GM23338 (cell line): ENCODE results near the gene DHX30. TPM values are rescaled to one million over a fixed set of nuclear protein-coding genes. Genes with fewer than 3 reads are reported as not detected.

Experiments
- ATAC-seq: fragments of 200-7000 bp; cut with Tn5 transposase; 3 replicates; pipeline ENCODE4 v1.9.1; 2020
- DNase-seq: peaks from one replicate; pipeline ENCODE4 v3.0.0-alpha.2; 2015; ENCODE audit warnings: low spot score
- H2AFZ ChIP-seq: fragments of 200-600 bp; sonication (generic); 2 replicates; pipeline ENCODE4 v1.8.0; 2016; ENCODE audit warnings: antibody characterized with exemption, mild to moderate bottlenecking, moderate library complexity
- H3F3A ChIP-seq: fragments of 200-600 bp; sonication (generic); replicated peaks from 2 replicates; pipeline ENCODE4 v1.8.0; 2017; ENCODE audit warnings: antibody characterized with exemption, mixed run types, low read depth
- H3K27ac ChIP-seq: fragments of 200-600 bp; sonication (generic); 2 replicates; pipeline ENCODE4 v1.6.1; 2016; ENCODE audit warnings: low read depth
- H3K27me3 ChIP-seq: fragments of 200-600 bp; sonication (generic); 2 replicates; pipeline ENCODE4 v1.8.0; 2016; ENCODE audit warnings: mild to moderate bottlenecking, mixed run types, moderate library complexity; ENCODE audit not compliant: insufficient read depth
- H3K36me3 ChIP-seq: fragments of 200-600 bp; sonication (generic); 2 replicates; pipeline ENCODE4 v1.8.0; 2016; ENCODE audit warnings: mild to moderate bottlenecking; ENCODE audit not compliant: insufficient read depth
- H3K4me1 ChIP-seq: fragments of 200-600 bp; sonication (generic); 2 replicates; pipeline ENCODE4 v1.8.0; 2016; ENCODE audit warnings: mild to moderate bottlenecking, moderate library complexity; ENCODE audit not compliant: insufficient read depth
- H3K4me2 ChIP-seq: fragments of 200-600 bp; sonication (generic); 2 replicates; pipeline ENCODE4 v1.7.1; 2017; ENCODE audit warnings: mixed run types
- H3K4me3 ChIP-seq: fragments of 200-600 bp; sonication (generic); 2 replicates; pipeline ENCODE4 v1.6.1; 2016; ENCODE audit warnings: mixed run types
- H3K79me2 ChIP-seq: fragments of 200-600 bp; sonication (generic); replicated peaks from 2 replicates; pipeline ENCODE4 v1.8.0; 2017; ENCODE audit warnings: mild to moderate bottlenecking; ENCODE audit not compliant: insufficient read depth
- H3K9me2 ChIP-seq: fragments of 200-600 bp; sonication (generic); 2 replicates; pipeline ENCODE4 v1.8.0; 2017; ENCODE audit not compliant: insufficient read depth
- H4K20me1 ChIP-seq: fragments of 200-600 bp; sonication (generic); replicated peaks from 2 replicates; pipeline ENCODE4 v1.8.0; 2017; ENCODE audit warnings: mild to moderate bottlenecking; ENCODE audit not compliant: insufficient read depth
- H3K27ac Mint-ChIP-seq: 2 replicates; pipeline ENCODE4 v1.8.0; 2020; ENCODE audit warnings: inconsistent platforms, mild to moderate bottlenecking, moderate library complexity, mixed read lengths
- H3K27me3 Mint-ChIP-seq: 3 replicates; pipeline ENCODE4 v1.8.0; 2022; ENCODE audit warnings: low read depth, mild to moderate bottlenecking, moderate library complexity, mixed read lengths, inconsistent platforms; ENCODE audit not compliant: insufficient read depth, poor library complexity
- H3K36me3 Mint-ChIP-seq: 3 replicates; pipeline ENCODE4 v1.8.0; 2021; ENCODE audit warnings: low read depth, mild to moderate bottlenecking, inconsistent platforms, moderate library complexity, mixed read lengths
- H3K4me1 Mint-ChIP-seq: 3 replicates; pipeline ENCODE4 v1.8.0; 2020; ENCODE audit warnings: mild to moderate bottlenecking, inconsistent platforms, mixed read lengths
- H3K4me3 Mint-ChIP-seq: 3 replicates; pipeline ENCODE4 v1.8.0; 2021; ENCODE audit warnings: moderate library complexity, mild to moderate bottlenecking, inconsistent platforms, mixed read lengths
- H3K9me3 Mint-ChIP-seq: 3 replicates; pipeline ENCODE4 v1.8.0; 2020; ENCODE audit warnings: moderate library complexity, mild to moderate bottlenecking, inconsistent platforms, mixed read lengths
- CREB1 ChIP-seq: fragments of 250-450 bp; sonication (Bioruptor Pico); IDR thresholded peaks from 2 replicates; pipeline ENCODE4 v1.5.0; 2020; ENCODE audit warnings: low read depth, mild to moderate bottlenecking, moderate library complexity
- CTCF ChIP-seq, 2 experiments: fragments of 200-600 bp in 1 of 2; sonication (generic) in 1 of 2; conservative IDR thresholded peaks; 2 replicates each; pipeline versions ENCODE4 v1.5.1 to v1.6.1; 2016 to 2017; ENCODE audit warnings: antibody characterized with exemption in 2 of 2, low read depth in 2 of 2, mild to moderate bottlenecking in 2 of 2, moderate library complexity in 1 of 2
- ETS1 ChIP-seq: IDR thresholded peaks from 2 replicates; pipeline ENCODE4 v1.6.1; 2016; ENCODE audit warnings: antibody characterized with exemption
- EZH2 ChIP-seq: fragments of 200-600 bp; sonication (generic); IDR thresholded peaks from one replicate; pipeline ENCODE4 v1.8.0; 2017; ENCODE audit warnings: antibody characterized with exemption, mild to moderate bottlenecking, low read depth; ENCODE audit not compliant: unreplicated experiment
- POLR2AphosphoS5 ChIP-seq: IDR thresholded peaks from 2 replicates; pipeline ENCODE4 v1.6.1; 2016; ENCODE audit warnings: antibody characterized with exemption, low read depth
- REST ChIP-seq: IDR thresholded peaks from one replicate; pipeline ENCODE4 v1.6.1; 2018; ENCODE audit warnings: antibody characterized with exemption; ENCODE audit not compliant: unreplicated experiment
- STAT1 ChIP-seq: IDR thresholded peaks from one replicate; pipeline ENCODE4 v1.6.1; 2016; ENCODE audit warnings: antibody characterized with exemption; ENCODE audit not compliant: unreplicated experiment
- ZNF114 ChIP-seq: fragments of 250-450 bp; sonication (Bioruptor Pico); IDR thresholded peaks from 2 replicates; pipeline ENCODE4 v1.5.0; 2020; ENCODE audit warnings: mild to moderate bottlenecking, moderate library complexity
- ZNF331 ChIP-seq: fragments of 250-450 bp; sonication (Bioruptor Pico); IDR thresholded peaks from 2 replicates; pipeline ENCODE4 v1.5.0; 2020; ENCODE audit warnings: low read depth, mild to moderate bottlenecking, moderate library complexity
- ZNF462 ChIP-seq: fragments of 250-450 bp; sonication (Bioruptor Pico); IDR thresholded peaks from 2 replicates; pipeline ENCODE4 v1.5.0; 2020; ENCODE audit warnings: mild to moderate bottlenecking, moderate library complexity
- polyA plus RNA-seq: library from polyadenylated mRNA; unstranded; fragments of >200 nt; fragmentation: Nextera tagmentation; extraction: Ambion mirVana; gene quantifications from 2 replicates; pipeline ENCODE4 v1.2.1, GENCODE V29; 2016
- total RNA-seq: library from RNA; depleted of rRNA; stranded (reverse); fragments of >200 nt; shearing (Covaris generic); gene quantifications from 2 replicates; pipeline ENCODE4 v1.2.3, GENCODE V29; 2014

The DHX30 gene
- total and polyA plus RNA-seq, 2 experiments from 2014 or later = 47.5 to 125 TPM

GRCh38 chr3:47792699-47793098, 10.2 kb upstream of the DHX30 start (continued):
- TF ChIP-seq ZNF462 (CRISPR knock-in tag) (no peak), CTCF (conservative IDR thresholded peaks at IDR 0.05; ENCODE audit: low read depth in 2 of 2) (no peak)

GRCh38 chr3:47794544-47794943, 8.4 kb upstream of the DHX30 start:
- Mint-ChIP-seq H3K4me3 (no peak overlapping the region), H3K9me3 (peaks cover 7% of the 10 kb centered on the region; the same call in 1 of the 3 replicates), H3K27me3 (no peaks in the 10 kb centered on the region), H3K4me1 (no peaks in the 10 kb centered on the region), H3K36me3 (no peaks in the 10 kb centered on the region), H3K27ac (no peak overlapping the region)
- Histone ChIP-seq H3K9me2 (no peaks in the 10 kb centered on the region), H3K27me3 (no peaks in the 10 kb centered on the region), H3K4me3 (no peak overlapping the region), H3K79me2 (no peaks in the 10 kb centered on the region), H4K20me1 (no peaks in the 10 kb centered on the region), H2AFZ (no peak overlapping the region), H3K36me3 (no peaks in the 10 kb centered on the region), H3F3A (no peaks in the 10 kb centered on the region), H3K27ac (no peak overlapping the region), H3K4me2 (no peak overlapping the region), H3K4me1 (no peaks in the 10 kb centered on the region)
- ATAC-seq (no peak), DNase-seq (no peak)
- TF ChIP-seq CTCF (conservative IDR thresholded peaks at IDR 0.05; ENCODE audit: low read depth in 2 of 2) (no peak), ETS1 (no peak), EZH2 (no peak), ZNF331 (CRISPR knock-in tag) (no peak), CREB1 (CRISPR knock-in tag) (no peak), ZNF114 (no peak), POLR2AphosphoS5 (no peak), REST (no peak), STAT1 (no peak)
